SK-N-SH (cell line): ENCODE data around the gene UQCRC1. TPM values are rescaled to one million over a fixed set of nuclear protein-coding genes. Genes with fewer than 3 reads are reported as not detected.
A peak's percentile ranks its signal among the peaks of the same experiment; 100 is the strongest.

Experiments
- CTCF ChIA-PET: fragments of 300-600, 350-600 bp; formaldehyde crosslinking; extraction: SDS; loops from one replicate; lab custom pipeline; 2021; lab: Yijun Ruan, JAX
- POLR2A ChIA-PET: fragments of 350-600 bp; sonication (Branson Sonifier 250); formaldehyde crosslinking; extraction: SDS; loops from one replicate; lab custom pipeline; 2020; ENCODE audit warnings: antibody characterized with exemption, inconsistent platforms; lab: Yijun Ruan, JAX
- DNase-seq: peaks from one replicate; pipeline ENCODE4 v3.0.0; 2012
- H2AFZ ChIP-seq: fragments of 200-600 bp; sonication (generic); 2 replicates; pipeline ENCODE4 v1.8.1; 2016; ENCODE audit warnings: antibody characterized with exemption, mild to moderate bottlenecking, low read depth
- H3F3A ChIP-seq: fragments of 200-600 bp; sonication (generic); replicated peaks from 2 replicates; pipeline ENCODE3; 2016; ENCODE audit warnings: antibody characterized with exemption, mild to moderate bottlenecking; ENCODE audit not compliant: insufficient read depth
- H3K27ac ChIP-seq, 2 experiments: fragments of 200-500 bp in 1 of 2; fragments of 200-600 bp in 1 of 2; sonication (Bioruptor generic) in 1 of 2; sonication (generic), shearing (Covaris generic) in 1 of 2; 2 replicates each; pipeline versions ENCODE4 v1.5.1 to v1.6.1; 2014 to 2016; ENCODE audit warnings: low read depth in 2 of 2, inconsistent platforms in 1 of 2, low read length in 1 of 2, mild to moderate bottlenecking in 1 of 2, mixed read lengths in 1 of 2
- H3K27me3 ChIP-seq: fragments of 200-600 bp; sonication (generic), shearing (Covaris generic); 2 replicates; pipeline ENCODE4 v1.6.1; 2016; ENCODE audit warnings: mixed run types; ENCODE audit not compliant: insufficient read depth
- H3K36me3 ChIP-seq, 2 experiments: fragments of 200-500 bp in 1 of 2; fragments of 200-600 bp in 1 of 2; sonication (Bioruptor generic) in 1 of 2; sonication (generic) in 1 of 2; replicated peaks in 1 of 2; 2 replicates each; pipeline versions ENCODE3 to v1.5.1; 2014 to 2016; ENCODE audit warnings: low read length in 1 of 2, mild to moderate bottlenecking in 1 of 2; ENCODE audit not compliant: insufficient read depth in 2 of 2, control insufficient read depth in 1 of 2
- H3K4me1 ChIP-seq, 2 experiments: fragments of 200-500 bp in 1 of 2; fragments of 200-600 bp in 1 of 2; sonication (Bioruptor generic) in 1 of 2; sonication (generic), shearing (Covaris generic) in 1 of 2; 2 replicates each; pipeline versions ENCODE4 v1.5.1 to v1.6.1; 2014 to 2016; ENCODE audit warnings: low read depth in 1 of 2, low read length in 1 of 2, mixed run types in 1 of 2; ENCODE audit not compliant: insufficient read depth in 2 of 2, control insufficient read depth in 1 of 2
- H3K4me2 ChIP-seq: fragments of 200-600 bp; sonication (generic), shearing (Covaris generic); 2 replicates; pipeline ENCODE4 v1.6.1; 2017; ENCODE audit warnings: mixed run types
- H3K4me3 ChIP-seq, 2 experiments: fragments of 200-500 bp in 1 of 2; fragments of 200-600 bp in 1 of 2; sonication (Bioruptor generic) in 1 of 2; sonication (generic), shearing (Covaris generic) in 1 of 2; 2 replicates each; pipeline versions ENCODE4 v1.5.1 to v1.8.1; 2014 to 2016; ENCODE audit warnings: low read depth in 2 of 2, inconsistent platforms in 1 of 2, low read length in 1 of 2, mild to moderate bottlenecking in 1 of 2, mixed read lengths in 1 of 2, moderate library complexity in 1 of 2
- H3K79me2 ChIP-seq: fragments of 200-600 bp; sonication (generic); 2 replicates; pipeline ENCODE4 v1.8.1; 2017; ENCODE audit warnings: mild to moderate bottlenecking; ENCODE audit not compliant: insufficient read depth
- H3K9ac ChIP-seq: fragments of 200-600 bp; sonication (generic); 2 replicates; pipeline ENCODE4 v1.6.1; 2017; ENCODE audit warnings: mixed run types
- H3K9me2 ChIP-seq: fragments of 200-600 bp; sonication (generic); 2 replicates; pipeline ENCODE4 v1.6.1; 2017; ENCODE audit warnings: mixed run types
- H3K9me3 ChIP-seq: fragments of 200-600 bp; sonication (generic); 2 replicates; pipeline ENCODE4 v1.6.1; 2017; ENCODE audit warnings: mixed run types, mild to moderate bottlenecking, moderate library complexity
- H4K20me1 ChIP-seq: fragments of 200-600 bp; sonication (generic); 2 replicates; pipeline ENCODE4 v1.6.1; 2017; ENCODE audit warnings: mild to moderate bottlenecking, mixed run types; ENCODE audit not compliant: insufficient read depth
- CHD2 ChIP-seq: fragments of 150-350 bp; IDR thresholded peaks from 2 replicates; pipeline ENCODE4 v1.6.1; 2018; ENCODE audit warnings: low read length; ENCODE audit not compliant: partially characterized antibody
- ELF1 ChIP-seq: IDR thresholded peaks from 2 replicates; pipeline ENCODE4 v1.4.0; 2012
- EP300 ChIP-seq, 2 experiments: IDR thresholded peaks; 2 replicates each; pipeline versions ENCODE4 v1.4.0 to v1.6.1; 2012; ENCODE audit warnings: borderline replicate concordance in 1 of 2, low read depth in 1 of 2, low read length in 1 of 2
- EZH2phosphoT487 ChIP-seq: fragments of 200-600 bp; sonication (generic); IDR thresholded peaks from 2 replicates; pipeline ENCODE4 v1.6.1; 2017; ENCODE audit warnings: low read depth, mixed run types, mild to moderate bottlenecking, antibody characterized with exemption, moderate library complexity, borderline replicate concordance
- FOSL2 ChIP-seq: IDR thresholded peaks from 2 replicates; pipeline ENCODE4 v1.4.0; 2012; ENCODE audit warnings: low read depth, mild to moderate bottlenecking, moderate library complexity, borderline replicate concordance
- FOXJ3 ChIP-seq: sonication (generic); formaldehyde crosslinking; IDR thresholded peaks from 2 replicates; pipeline ENCODE4 v1.5.1; 2020; ENCODE audit warnings: mild to moderate bottlenecking, missing genetic modification reagents
- FOXM1 ChIP-seq: IDR thresholded peaks from 2 replicates; pipeline ENCODE4 v1.4.0; 2012; ENCODE audit warnings: low read depth, mild to moderate bottlenecking
- MEF2A ChIP-seq: IDR thresholded peaks from 2 replicates; pipeline ENCODE4 v1.4.0; 2012; ENCODE audit warnings: low read depth, borderline replicate concordance
- MXI1 ChIP-seq: IDR thresholded peaks from 2 replicates; pipeline ENCODE4 v1.6.1; 2012; ENCODE audit warnings: mild to moderate bottlenecking, low read depth, low read length, improper control_type of control experiment
- NFIC ChIP-seq: IDR thresholded peaks from 2 replicates; pipeline ENCODE4 v1.4.0; 2012; ENCODE audit warnings: borderline replicate concordance
- POLR2AphosphoS5 ChIP-seq: IDR thresholded peaks from 2 replicates; pipeline ENCODE4 v1.6.1; 2012; ENCODE audit warnings: low read depth, low read length
- RAD21 ChIP-seq: IDR thresholded peaks from 2 replicates; pipeline ENCODE4 v1.6.1; 2012; ENCODE audit warnings: mild to moderate bottlenecking, low read length
- SIN3A ChIP-seq: IDR thresholded peaks from 2 replicates; pipeline ENCODE4 v1.6.1; 2012; ENCODE audit warnings: low read depth, mild to moderate bottlenecking, low read length, moderate library complexity, borderline replicate concordance
- SMC3 ChIP-seq: IDR thresholded peaks from 2 replicates; pipeline ENCODE4 v1.6.1; 2012; ENCODE audit warnings: low read depth, low read length, improper control_type of control experiment
- TCF12 ChIP-seq: IDR thresholded peaks from 2 replicates; pipeline ENCODE4 v1.4.0; 2012
- TEAD4 ChIP-seq: IDR thresholded peaks from 2 replicates; pipeline ENCODE4 v1.4.0; 2012; ENCODE audit warnings: mild to moderate bottlenecking, borderline replicate concordance; ENCODE audit not compliant: insufficient read depth
- YY1 ChIP-seq: IDR thresholded peaks from 2 replicates; pipeline ENCODE4 v1.4.0; 2012; ENCODE audit warnings: low read depth, mild to moderate bottlenecking
- WGBS: methylation state at CpG from one replicate; pipeline ENCODE4 v1.1.6; 2017; ENCODE audit warnings: low lambda C conversion rate; 5-methylcytosine and 5-hydroxymethylcytosine counted together
- polyA plus RNA-seq, 3 experiments: library from polyadenylated mRNA; depleted of rRNA; stranded (reverse); fragments of >200 nt; gene quantifications; 2 replicates each; pipeline ENCODE4 v1.2.3, GENCODE V29; 2012
- TF ChIP-seq, protein P1 (sequence below): IDR thresholded peaks from 2 replicates; pipeline ENCODE4 v1.4.0; 2012; ENCODE audit warnings: low read depth
- TF ChIP-seq, protein P2 (sequence below): fragments of 150-350 bp; IDR thresholded peaks from 2 replicates; pipeline ENCODE4 v1.6.1; 2016; ENCODE audit warnings: mild to moderate bottlenecking, low read depth, low read length
- TF ChIP-seq, protein P3 (sequence below): IDR thresholded peaks from 2 replicates; pipeline ENCODE4; 2012
- TF ChIP-seq, protein P4 (sequence below): fragments of 200-600 bp; sonication (generic); IDR thresholded peaks from 2 replicates; pipeline ENCODE4 v1.6.1; 2017; ENCODE audit warnings: antibody characterized with exemption, mild to moderate bottlenecking, moderate library complexity

UQCRC1 gene
- polyA plus RNA-seq, 1 of the 3 experiments (the other 2 are of a cell fraction): 284 TPM

DNA sequence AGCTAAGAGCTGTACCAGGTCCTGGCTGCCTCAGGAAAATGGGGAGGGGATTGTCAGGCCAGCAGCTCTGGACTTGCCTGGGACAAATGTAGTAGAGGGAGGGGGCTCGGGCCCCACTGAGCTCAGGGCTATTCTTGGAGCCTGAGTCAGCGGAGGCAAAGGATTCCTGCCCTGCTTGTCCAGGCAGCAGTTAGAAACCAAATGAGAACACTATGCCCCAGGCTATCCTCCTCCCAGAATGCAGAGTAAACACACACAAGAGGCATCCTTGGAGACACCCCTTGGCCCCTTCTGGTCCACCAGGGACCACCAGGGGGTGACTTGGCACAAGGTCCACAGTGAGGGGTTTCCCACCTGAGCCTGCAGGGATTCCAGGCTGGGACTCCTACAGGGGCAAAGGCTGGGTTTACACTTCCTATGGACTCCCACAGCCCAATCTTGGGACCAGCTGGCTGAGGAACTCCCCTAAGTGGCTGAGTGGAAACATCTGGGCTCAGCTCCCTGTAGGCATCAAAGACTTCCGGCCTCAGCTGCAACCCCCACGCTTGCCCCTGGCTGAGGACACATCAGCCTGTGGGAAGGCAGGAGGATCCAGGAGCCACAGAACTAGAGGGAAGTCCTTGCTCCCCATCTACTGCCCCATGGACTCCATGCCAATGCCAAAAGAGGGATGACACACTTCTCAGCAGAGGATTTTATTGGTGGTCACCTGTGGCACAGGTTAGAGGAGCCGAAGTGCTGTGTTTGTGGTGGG is 10.9 kb downstream of the UQCRC1 start:
- Histone ChIP-seq H3K27ac (peak overlapping the region; percentile 62 to 96), H3K9me3 (no peaks in the 10 kb centered on the region), H3K27me3 (no peaks in the 10 kb centered on the region), H3K79me2 (peaks cover 5% of the 10 kb centered on the region; the same call in 1 of the 2 replicates), H3K4me1 (peaks cover 30 to 37% of the 10 kb centered on the region in 2 experiments; a peak in 3 of 4 replicates), H3K4me2 (peak overlapping the region; percentile 76), H3F3A (peaks cover 45% of the 10 kb centered on the region), H3K9ac (peak overlapping the region; percentile 52), H3K4me3 (peak overlapping the region in 1 of 2 experiments; percentile 9; a peak in 1 of 4 replicates), H2AFZ (no peak overlapping the region), H3K36me3 (peaks cover 10 to 37% of the 10 kb centered on the region in 2 experiments), H3K9me2 (no peaks in the 10 kb centered on the region), H4K20me1 (no peaks in the 10 kb centered on the region)
- 30% methylated on average over 3 of the region's 5 CpGs for WGBS
- no peak for DNase-seq
- ChIA-PET CTCF (interaction anchor here (1.2 to 1.6 kb wide), 2 partner anchors 11 to 37 kb away, joined by 4 read pairs; partner anchors contain the start of genes SLC26A6 and UQCRC1), POLR2A (interaction anchor here (0.9 to 1.7 kb wide), 2 partner anchors 9 to 64 kb away, joined by 3 to 4 read pairs; partner anchors contain the start of gene CELSR3)
- peak; percentile 57; the same call in 1 of the 2 replicates for TF ChIP-seq FOSL2
- no peak for TF ChIP-seq FOXM1
- TF ChIP-seq EP300 (IDR thresholded peaks at IDR 0.05; ENCODE audit: borderline replicate concordance in 1 of 2, low read depth in 1 of 2, low read length in 1 of 2): no peak
- peak; percentile 98 for TF ChIP-seq MEF2A
- TF ChIP-seq, protein P1, sequence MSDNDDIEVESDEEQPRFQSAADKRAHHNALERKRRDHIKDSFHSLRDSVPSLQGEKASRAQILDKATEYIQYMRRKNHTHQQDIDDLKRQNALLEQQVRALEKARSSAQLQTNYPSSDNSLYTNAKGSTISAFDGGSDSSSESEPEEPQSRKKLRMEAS: 0 out of 2 replicates have a peak, but pooled peaks have one; percentile 20
- TF ChIP-seq TCF12: peak; percentile 84
- 0 out of 2 replicates have a peak, but pooled peaks have one; percentile 10 for TF ChIP-seq TEAD4
- TF ChIP-seq NFIC: 0 out of 2 replicates have a peak, but pooled peaks have one; percentile 7
- TF ChIP-seq, all 33 proteins: peak for 6

DNA sequence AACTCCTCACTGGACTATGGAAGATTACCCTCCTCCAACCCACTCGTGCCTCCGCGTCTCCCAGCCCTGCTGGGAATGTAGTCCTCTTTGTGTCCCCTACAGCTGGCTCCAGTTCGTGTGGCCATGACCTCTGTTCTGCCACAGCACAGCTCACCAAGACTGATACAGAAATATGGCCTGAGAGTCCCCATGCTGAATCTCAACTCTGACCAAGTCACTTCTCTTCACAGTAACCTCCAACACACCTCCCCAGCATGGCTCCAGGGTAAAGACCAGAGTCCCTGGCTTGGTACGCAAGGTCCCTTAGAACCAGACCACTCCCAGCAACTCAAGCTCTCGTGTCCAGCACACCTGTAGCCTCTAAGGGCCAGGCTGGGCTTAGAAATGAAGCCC is 12.0 kb downstream of the UQCRC1 start:
- Histone ChIP-seq H2AFZ (no peak overlapping the region), H3K4me3 (no peak overlapping the region), H3K9ac (no peak overlapping the region), H3F3A (peaks cover 45% of the 10 kb centered on the region), H3K9me3 (no peaks in the 10 kb centered on the region), H3K79me2 (peaks cover 5% of the 10 kb centered on the region; the same call in 1 of the 2 replicates), H3K4me2 (no peak overlapping the region), H3K4me1 (peaks cover 30 to 37% of the 10 kb centered on the region in 2 experiments; a peak in 3 of 4 replicates), H3K27ac (peak overlapping the region in 1 of 2 experiments; percentile 96; a peak in 2 of 4 replicates), H3K9me2 (no peaks in the 10 kb centered on the region), H3K27me3 (no peaks in the 10 kb centered on the region), H4K20me1 (no peaks in the 10 kb centered on the region), H3K36me3 (peaks cover 9 to 27% of the 10 kb centered on the region in 2 experiments)
- DNase-seq: no peak
- ChIA-PET CTCF (interaction anchor here (1.6 kb wide), 1 partner anchor 38 kb away, joined by 9 read pairs; the partner anchor contains the start of gene SLC26A6), POLR2A (interaction anchor here (0.6 to 1.7 kb wide), 2 partner anchors 65 to 1260 kb away, joined by 3 to 4 read pairs; partner anchors contain the start of gene CELSR3)
- WGBS: 90% methylated on average over 6 of the region's 6 CpGs
- TF ChIP-seq CHD2: no peak
- TF ChIP-seq MXI1: no peak
- TF ChIP-seq RAD21: no peak
- TF ChIP-seq SIN3A: no peak
- TF ChIP-seq ELF1: no peak
- TF ChIP-seq, protein P2, sequence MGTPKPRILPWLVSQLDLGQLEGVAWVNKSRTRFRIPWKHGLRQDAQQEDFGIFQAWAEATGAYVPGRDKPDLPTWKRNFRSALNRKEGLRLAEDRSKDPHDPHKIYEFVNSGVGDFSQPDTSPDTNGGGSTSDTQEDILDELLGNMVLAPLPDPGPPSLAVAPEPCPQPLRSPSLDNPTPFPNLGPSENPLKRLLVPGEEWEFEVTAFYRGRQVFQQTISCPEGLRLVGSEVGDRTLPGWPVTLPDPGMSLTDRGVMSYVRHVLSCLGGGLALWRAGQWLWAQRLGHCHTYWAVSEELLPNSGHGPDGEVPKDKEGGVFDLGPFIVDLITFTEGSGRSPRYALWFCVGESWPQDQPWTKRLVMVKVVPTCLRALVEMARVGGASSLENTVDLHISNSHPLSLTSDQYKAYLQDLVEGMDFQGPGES: no peak
- TF ChIP-seq SMC3: no peak
- TF ChIP-seq YY1: no peak
- TF ChIP-seq FOXJ3 (CRISPR knock-in tag): no peak
- no peak for TF ChIP-seq EP300 (IDR thresholded peaks at IDR 0.05; ENCODE audit: borderline replicate concordance in 1 of 2, low read depth in 1 of 2, low read length in 1 of 2)
- TF ChIP-seq EZH2phosphoT487: no peak
- no peak for TF ChIP-seq POLR2AphosphoS5
- TF ChIP-seq, protein P3, sequence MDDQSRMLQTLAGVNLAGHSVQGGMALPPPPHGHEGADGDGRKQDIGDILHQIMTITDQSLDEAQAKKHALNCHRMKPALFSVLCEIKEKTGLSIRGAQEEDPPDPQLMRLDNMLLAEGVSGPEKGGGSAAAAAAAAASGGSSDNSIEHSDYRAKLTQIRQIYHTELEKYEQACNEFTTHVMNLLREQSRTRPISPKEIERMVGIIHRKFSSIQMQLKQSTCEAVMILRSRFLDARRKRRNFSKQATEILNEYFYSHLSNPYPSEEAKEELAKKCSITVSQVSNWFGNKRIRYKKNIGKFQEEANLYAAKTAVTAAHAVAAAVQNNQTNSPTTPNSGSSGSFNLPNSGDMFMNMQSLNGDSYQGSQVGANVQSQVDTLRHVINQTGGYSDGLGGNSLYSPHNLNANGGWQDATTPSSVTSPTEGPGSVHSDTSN: no peak
- TF ChIP-seq, protein P4, sequence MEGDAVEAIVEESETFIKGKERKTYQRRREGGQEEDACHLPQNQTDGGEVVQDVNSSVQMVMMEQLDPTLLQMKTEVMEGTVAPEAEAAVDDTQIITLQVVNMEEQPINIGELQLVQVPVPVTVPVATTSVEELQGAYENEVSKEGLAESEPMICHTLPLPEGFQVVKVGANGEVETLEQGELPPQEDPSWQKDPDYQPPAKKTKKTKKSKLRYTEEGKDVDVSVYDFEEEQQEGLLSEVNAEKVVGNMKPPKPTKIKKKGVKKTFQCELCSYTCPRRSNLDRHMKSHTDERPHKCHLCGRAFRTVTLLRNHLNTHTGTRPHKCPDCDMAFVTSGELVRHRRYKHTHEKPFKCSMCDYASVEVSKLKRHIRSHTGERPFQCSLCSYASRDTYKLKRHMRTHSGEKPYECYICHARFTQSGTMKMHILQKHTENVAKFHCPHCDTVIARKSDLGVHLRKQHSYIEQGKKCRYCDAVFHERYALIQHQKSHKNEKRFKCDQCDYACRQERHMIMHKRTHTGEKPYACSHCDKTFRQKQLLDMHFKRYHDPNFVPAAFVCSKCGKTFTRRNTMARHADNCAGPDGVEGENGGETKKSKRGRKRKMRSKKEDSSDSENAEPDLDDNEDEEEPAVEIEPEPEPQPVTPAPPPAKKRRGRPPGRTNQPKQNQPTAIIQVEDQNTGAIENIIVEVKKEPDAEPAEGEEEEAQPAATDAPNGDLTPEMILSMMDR: no peak
- no peak for TF ChIP-seq MEF2A
